SK-N-MC (cell line): ENCODE measurements around the gene FUCA1.

Experiments
- EZH2 ChIP-seq: fragments of 200-600 bp; sonication (generic); IDR thresholded peaks from one replicate; pipeline ENCODE4 v1.6.1; 2017; ENCODE audit warnings: antibody characterized with exemption
- FOXP2 ChIP-seq: optimal IDR thresholded peaks from 2 replicates; pipeline ENCODE3; 2011; ENCODE audit warnings: mild to moderate bottlenecking, moderate library complexity; ENCODE audit not compliant: insufficient read depth; ENCODE audit errors: extremely low read length, control extremely low read depth
- POLR2AphosphoS5 ChIP-seq: IDR thresholded peaks from 2 replicates; pipeline ENCODE4 v1.6.1; 2012; ENCODE audit warnings: mild to moderate bottlenecking, low read depth, low read length, borderline replicate concordance

- TF ChIP-seq POLR2AphosphoS5 (no peak), EZH2 (no peak), FOXP2 (no peak)
Measured at GRCh38 chr1:23848673-23849616, 19.1 kb downstream of the FUCA1 start.
